NCI-H1694 (cell line): ENCODE measurements around the gene NPHP4.

Experiments
- DNase-seq: peaks from one replicate; lab custom pipeline; 2025; lab: John Stamatoyannopoulos, UW

NPHP4 gene

GRCh38 chr1:5989731-5990271 lies 2.4 kb downstream of the NPHP4 start:
- no peak for DNase-seq

GRCh38 chr1:5989286-5989605 lies 3.0 kb downstream of the NPHP4 start:
- DNase-seq = no peak

- DNase-seq = no peak
Measured at GRCh38 chr1:5988596-5989285, 3.5 kb downstream of the NPHP4 start.

- DNase-seq = no peak
Measured at GRCh38 chr1:5986018-5986417, 6.2 kb downstream of the NPHP4 start.

GRCh38 chr1:5985250-5985649 lies 7.0 kb downstream of the NPHP4 start:
- no peak for DNase-seq

- no peak for DNase-seq
Measured at GRCh38 chr1:5983361-5984103, 8.7 kb downstream of the NPHP4 start.

GRCh38 chr1:5982868-5983267 lies 9.4 kb downstream of the NPHP4 start:
- DNase-seq = no peak

- DNase-seq = no peak
Measured at GRCh38 chr1:5982276-5982675, 9.9 kb downstream of the NPHP4 start.

- no peak for DNase-seq
Measured at GRCh38 chr1:5981009-5981380, 11.2 kb downstream of the NPHP4 start.

- DNase-seq = no peak
Measured at GRCh38 chr1:5980314-5981008, 11.8 kb downstream of the NPHP4 start.

GRCh38 chr1:5979536-5980313 lies 12.5 kb downstream of the NPHP4 start:
- no peak for DNase-seq

GRCh38 chr1:5978452-5978851 lies 13.8 kb downstream of the NPHP4 start:
- DNase-seq = no peak

- DNase-seq = no peak
Measured at GRCh38 chr1:5977494-5978444, 14.5 kb downstream of the NPHP4 start.

- no peak for DNase-seq
Measured at GRCh38 chr1:5976726-5977493, 15.3 kb downstream of the NPHP4 start.

- DNase-seq = no peak
Measured at GRCh38 chr1:5976231-5976630, 16.0 kb downstream of the NPHP4 start.

- DNase-seq = peak; percentile 57
Measured at GRCh38 chr1:5975133-5975880, 16.9 kb downstream of the NPHP4 start.

GRCh38 chr1:5974631-5975030 lies 17.6 kb downstream of the NPHP4 start:
- no peak for DNase-seq

GRCh38 chr1:5973771-5974170 lies 18.5 kb downstream of the NPHP4 start:
- no peak for DNase-seq

- no peak for DNase-seq
Measured at GRCh38 chr1:5972198-5972520, 20.1 kb downstream of the NPHP4 start.
